SK-N-MC (cell line): ENCODE results near the gene LIPM.

ENCODE experiments used
- EZH2 ChIP-seq: fragments of 200-600 bp; sonication (generic); IDR thresholded peaks from one replicate; pipeline ENCODE4 v1.6.1; 2017; ENCODE audit warnings: antibody characterized with exemption
- FOXP2 ChIP-seq: optimal IDR thresholded peaks from 2 replicates; pipeline ENCODE3; 2011; ENCODE audit warnings: mild to moderate bottlenecking, moderate library complexity; ENCODE audit not compliant: insufficient read depth; ENCODE audit errors: extremely low read length, control extremely low read depth
- POLR2AphosphoS5 ChIP-seq: IDR thresholded peaks from 2 replicates; pipeline ENCODE4 v1.6.1; 2012; ENCODE audit warnings: mild to moderate bottlenecking, low read depth, low read length, borderline replicate concordance

GRCh38 chr10:88787463-88787862, 15.1 kb upstream of the LIPM start:
- TF ChIP-seq POLR2AphosphoS5 (no peak), EZH2 (no peak), FOXP2 (no peak)
